SKM-1 (cell line): ENCODE measurements around the gene CDK17.

Experiments
- DNase-seq: peaks from one replicate; lab custom pipeline; 2025; ENCODE audit not compliant: unreplicated experiment; lab: John Stamatoyannopoulos, UW

CDK17 gene

DNA sequence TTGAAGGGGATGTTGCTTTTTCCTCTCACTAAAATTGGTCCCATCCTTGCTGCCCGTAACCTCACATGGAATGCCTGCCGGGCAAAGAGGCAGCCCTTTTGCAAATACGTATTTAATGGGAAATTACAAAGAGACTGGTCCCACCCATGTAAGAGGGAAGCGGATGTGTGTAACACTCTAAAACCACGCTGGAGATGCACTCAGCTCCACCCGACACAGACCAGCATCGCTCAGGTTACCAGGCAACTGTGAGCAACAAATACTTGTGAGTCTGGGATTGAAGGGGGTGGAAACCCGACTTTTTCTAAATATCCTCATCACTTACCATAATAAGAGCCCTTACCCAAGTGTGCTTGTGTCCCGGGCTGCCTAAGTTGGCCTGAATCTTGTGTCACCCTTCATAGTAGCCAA, 158.4 kb downstream of the CDK17 start:
- no peak for DNase-seq

DNA sequence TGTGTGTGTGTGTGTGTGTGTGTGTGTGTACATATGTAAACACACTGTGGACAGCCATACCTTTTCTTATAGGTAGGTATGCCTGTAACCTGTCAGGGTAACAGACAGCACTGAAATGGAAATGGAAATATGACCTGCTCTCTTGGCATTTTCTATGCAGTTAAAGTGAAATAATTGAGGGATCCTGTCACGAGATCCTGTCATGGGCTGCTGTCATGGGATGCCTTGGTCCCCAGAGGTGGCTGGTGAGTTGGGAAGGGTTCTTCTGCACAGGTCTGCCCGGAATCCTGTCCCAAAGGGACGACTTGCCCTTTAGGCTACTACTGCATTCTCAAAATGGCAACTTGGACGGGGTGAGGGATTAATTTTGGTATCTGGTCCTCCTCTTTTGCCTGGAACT, 158.8 kb downstream of the CDK17 start:
- DNase-seq, result no peak

DNA sequence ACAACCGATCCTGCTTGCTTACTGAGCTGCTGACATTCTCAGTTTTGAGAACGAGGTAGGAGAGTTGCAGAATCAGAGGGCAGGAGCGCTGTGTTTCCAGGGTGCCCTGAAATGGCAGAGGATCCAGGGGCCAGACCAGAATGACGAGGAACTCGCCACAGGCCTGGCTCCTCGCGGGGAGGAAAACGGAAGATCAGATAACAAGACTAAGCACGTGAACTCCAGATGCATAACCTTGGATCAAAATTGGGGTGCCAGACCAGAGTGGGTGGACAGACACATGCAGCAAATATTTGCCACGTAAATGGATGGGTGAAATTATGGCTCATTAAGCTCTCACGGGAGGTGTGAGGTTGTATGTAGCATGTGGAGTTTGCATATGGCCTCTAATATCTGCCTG, 159.6 kb downstream of the CDK17 start:
- DNase-seq, result no peak

DNA sequence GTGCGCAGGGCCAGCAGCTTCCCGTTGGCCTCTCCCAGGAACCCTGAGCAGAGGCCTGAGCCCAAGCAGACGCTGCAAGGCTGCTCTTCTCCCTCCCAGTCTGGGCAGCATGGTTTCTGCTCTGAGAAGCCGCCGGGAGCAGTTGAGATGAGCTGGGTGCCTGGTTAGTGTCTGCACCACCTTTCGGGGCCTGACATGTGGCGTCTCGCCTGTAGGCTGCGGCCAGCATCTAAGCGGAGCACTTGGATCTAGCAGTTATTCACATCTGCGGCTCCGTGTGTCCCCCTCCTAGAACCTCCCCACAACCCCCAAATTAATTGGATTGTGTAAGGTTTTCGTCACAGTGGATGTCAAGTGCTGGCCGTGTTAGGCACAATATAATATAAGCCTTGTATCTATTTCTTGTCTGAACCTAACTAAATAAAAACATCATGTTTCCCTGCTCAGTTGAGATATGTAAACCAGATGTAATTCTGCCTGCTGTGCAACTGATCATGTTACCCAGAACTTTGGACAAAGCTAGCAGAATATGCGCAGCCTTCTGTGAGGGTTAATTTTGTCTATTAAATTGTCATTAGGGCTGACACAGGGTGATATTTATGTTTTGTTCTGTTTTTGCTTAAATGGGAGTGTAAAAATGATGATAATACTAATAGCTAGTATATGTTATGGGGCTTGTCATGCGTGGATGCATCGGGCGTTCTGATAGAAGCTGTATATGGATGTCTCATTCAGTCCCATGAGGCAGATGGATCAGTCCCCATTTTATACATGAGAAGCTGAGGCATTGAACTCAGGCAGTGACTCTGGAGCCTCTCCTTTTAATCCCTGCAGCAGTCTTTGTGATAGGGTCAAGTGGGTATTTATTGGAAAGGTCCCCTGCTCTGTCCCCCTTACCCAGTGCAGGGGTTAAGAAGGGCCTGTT, 160.3 kb downstream of the CDK17 start:
- no peak for DNase-seq

DNA sequence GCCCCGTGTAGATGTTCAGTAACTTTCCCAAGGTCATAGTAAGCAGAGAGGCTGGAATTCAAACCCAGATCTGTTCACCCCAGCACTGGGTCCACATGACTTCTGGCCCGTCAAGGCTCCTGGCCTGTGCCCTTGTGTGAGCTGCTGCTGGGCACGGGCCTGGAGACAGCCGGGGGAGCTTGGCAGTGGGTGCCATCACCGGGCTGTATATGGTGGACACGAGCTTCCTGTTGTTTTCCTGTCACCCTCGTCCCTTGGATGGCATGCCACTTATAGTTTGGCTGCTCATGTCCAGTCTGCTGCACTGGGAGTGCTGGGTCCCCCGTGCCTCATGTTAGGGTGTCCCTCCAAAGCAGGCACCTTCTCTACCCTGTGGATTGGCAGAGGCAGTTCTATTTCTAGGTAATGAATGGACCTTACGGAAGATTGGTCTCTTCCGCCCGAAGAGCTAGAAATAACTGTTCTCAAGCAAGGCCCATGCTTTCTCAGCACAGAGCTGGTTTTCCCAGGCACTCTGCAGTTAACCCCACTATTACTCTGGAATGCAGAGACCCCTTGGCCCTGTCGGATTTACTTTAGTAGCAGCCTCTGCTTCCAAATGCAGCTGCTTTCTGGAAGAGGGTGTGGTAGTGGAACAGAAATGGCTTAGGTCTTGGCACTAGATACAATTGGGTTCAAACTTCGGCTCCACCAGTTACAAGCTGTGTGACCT, 161.7 kb downstream of the CDK17 start:
- no peak for DNase-seq

DNA sequence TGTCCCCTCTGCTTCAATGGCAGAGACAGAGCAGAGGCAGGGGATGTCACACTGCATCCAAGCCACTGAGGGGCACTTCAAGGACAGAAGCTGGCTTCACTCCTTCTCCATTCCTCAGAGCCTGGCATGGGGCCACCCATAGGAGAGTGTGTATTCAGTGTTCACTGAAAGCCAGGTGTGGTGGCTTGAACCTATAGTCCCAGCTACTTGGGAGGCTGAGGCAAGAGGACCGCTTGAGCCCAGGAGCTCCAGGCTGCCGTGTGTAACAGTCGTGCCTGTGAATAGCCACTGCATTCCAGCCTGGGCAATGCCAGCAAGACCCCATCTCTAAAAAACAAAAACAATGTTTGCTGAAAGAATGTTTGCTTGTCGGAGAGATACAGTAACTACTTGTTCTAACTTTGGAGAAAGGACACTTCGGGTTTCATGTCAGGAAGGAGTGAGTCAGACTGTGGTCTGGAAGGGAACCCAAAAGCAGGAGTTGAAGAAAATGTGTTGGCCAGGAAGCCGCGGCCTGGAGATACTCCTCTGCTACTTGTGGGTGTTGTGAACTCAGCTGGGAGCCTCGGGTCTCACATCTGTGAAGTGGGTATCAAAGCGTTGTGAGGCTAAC, 162.7 kb downstream of the CDK17 start:
- DNase-seq, result peak; percentile 2

DNA sequence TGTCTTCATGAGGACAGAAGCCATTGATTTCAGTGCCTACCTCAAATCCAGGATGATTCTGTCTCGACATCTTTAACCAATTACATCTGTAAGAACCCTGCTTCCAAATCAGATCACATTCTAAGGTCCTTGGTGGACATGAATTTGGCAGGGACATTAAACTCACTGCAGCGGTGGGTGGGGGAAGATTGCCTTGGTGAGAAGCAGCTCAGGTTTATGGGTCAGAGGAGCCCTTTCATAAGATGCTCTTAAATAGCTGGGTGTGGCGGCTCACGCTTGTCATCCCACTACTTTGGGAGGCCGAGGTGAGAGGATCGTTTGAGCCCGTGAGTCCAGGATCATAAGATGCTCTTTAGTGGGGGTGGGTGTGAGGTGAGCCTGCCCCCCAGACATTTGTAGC, 163.2 kb downstream of the CDK17 start:
- DNase-seq, result no peak

DNA sequence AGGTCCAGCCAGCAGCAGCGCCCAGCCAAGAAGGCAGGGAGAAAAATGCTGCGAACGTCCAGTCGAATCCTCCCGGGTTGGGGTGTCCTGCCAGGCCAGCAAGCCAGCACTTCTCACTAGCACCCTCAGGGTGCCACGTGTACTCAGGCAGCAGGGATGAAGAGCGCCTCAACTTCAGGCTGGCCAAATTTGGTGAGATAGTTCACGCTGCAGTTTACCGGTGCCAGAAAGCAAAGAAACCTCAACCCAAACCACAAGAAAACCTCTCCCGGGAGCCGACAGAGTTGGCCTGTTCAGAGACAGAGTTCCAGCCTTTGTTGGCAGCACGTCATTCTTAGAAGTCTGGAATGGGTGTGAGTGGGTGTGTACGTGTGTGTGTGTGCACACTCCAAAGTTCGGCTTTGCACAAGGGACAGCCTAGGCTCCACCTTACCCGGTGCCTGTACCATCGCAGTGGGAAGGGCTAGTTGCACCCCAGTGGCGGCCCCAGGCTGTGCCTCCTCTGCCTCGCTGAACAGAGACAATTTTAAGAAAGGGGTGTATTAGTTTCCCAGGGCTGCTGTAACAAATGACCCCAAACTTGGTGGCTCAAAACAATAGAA, 163.9 kb downstream of the CDK17 start:
- no peak for DNase-seq

DNA sequence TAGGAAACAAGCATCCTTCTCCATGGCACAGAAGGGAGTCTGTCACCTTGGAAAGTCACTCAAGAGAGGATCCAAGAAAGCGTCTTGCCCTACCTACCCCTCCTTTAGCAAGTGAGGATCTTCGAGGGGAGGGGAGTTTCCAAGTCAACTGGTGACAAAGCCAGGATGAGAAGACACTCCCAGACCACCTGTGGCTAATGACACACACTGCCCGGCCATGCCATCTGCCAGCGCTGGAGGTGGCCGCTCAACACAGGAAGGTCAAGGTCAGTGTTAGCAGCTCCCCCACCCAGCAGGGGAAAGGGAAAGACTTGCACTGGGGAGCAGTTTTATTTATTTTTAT, 164.8 kb downstream of the CDK17 start:
- DNase-seq, result no peak

DNA sequence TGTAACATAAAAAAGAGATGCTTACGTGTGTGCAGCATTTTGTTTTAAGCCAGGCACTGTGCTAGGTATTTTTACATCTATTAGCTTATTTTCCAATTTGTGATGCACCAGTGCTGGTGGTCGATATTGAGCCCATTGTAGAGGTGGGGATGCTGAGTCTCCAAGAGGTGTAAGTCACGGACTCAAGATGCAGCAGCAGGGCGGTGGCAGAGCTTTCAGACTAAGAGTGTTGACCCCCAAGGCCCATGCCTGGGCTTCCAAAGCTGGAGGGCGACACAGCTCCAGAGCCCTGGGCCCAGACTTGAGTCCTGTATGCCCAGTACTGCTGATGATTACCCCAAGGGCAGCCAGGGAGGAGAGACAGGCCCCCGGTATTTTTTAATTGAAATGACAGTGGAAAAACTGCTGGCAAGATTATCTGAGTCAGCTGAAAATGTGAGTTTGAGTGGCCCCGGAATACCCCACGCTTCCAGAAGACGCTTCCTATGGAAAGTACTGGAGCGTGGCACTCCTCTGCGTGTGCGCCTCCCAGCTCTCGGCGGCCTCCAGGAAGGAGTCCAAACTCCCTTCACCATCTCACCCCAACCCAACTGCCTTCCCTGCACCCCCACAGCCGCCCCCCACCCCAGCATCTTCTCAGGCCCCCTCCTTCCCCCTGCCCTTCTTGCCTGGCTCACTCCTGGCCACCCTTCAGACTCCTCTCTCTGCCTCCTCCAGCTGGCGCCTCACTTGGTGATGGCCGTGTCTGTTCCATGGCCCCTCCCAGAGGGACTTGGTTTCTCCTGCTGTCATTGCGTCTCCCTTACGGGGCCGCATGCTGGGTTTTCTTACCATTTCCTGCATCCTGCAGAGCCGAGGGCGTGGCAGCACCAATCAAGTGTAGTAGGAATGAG, 165.4 kb downstream of the CDK17 start:
- no peak for DNase-seq

DNA sequence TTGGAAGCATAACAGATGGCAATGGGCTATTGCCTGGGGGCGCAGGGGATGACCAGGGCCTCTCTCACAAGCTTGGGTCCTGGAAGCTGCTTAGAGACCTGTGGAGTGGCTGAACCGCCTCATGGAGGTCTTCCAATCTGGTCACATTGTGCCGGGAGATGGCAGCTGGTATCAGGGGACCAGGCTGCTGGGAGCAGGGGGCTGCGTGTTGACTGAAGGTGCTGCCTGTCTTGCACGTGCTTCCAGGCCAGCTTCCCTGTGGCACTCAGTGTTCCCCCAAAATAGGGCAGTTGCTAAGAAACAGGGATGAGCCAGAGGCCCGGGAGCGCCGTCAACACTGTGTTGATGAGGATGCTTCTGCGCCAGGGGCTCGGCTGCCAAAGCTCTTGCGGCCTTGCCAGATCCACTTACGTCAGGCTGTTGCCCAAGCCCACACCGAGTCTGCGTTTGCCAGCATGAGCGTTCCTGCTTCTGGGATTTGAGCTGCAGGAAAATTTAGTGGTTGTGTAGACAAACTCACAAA, 166.2 kb downstream of the CDK17 start:
- DNase-seq, result no peak

DNA sequence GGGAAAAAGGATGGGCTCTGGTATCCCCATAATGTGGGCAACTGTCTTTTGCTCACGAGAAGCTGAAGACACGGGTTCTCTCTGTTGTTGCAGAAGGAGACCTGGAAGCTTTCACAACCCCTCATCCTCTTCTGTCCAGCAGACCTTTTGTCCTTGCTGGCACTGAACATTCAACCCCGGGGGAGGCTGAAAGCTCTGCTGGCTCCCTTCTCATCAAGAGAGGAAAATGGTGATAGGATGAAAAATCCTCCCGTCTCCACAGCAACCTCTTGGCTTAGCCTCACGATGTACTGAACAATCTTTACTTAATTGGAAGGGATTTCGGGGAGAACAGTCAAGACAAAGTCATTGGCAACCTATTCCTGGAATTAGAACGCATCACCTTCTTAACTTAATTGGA, 167.1 kb downstream of the CDK17 start:
- DNase-seq, result no peak

DNA sequence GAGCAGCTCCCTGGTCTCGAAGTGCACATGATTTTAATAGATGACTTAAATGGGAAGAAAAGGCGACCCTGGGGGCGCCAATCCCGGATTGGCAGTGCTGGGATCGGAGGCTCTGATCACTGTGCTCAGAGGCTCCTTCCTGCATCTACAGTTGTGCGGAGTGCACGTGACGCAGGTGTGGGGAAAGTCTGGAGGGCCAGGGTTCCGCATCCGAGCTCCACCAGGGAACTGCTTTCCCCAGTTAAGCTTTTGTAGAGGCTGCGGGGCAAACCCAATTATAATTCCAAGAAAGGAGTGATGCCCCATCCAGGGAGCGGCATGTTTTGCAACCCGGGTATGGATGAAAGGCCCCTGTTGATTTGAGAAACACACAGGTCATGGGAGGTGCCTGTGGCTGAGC, 169.6 kb downstream of the CDK17 start:
- DNase-seq, result no peak

DNA sequence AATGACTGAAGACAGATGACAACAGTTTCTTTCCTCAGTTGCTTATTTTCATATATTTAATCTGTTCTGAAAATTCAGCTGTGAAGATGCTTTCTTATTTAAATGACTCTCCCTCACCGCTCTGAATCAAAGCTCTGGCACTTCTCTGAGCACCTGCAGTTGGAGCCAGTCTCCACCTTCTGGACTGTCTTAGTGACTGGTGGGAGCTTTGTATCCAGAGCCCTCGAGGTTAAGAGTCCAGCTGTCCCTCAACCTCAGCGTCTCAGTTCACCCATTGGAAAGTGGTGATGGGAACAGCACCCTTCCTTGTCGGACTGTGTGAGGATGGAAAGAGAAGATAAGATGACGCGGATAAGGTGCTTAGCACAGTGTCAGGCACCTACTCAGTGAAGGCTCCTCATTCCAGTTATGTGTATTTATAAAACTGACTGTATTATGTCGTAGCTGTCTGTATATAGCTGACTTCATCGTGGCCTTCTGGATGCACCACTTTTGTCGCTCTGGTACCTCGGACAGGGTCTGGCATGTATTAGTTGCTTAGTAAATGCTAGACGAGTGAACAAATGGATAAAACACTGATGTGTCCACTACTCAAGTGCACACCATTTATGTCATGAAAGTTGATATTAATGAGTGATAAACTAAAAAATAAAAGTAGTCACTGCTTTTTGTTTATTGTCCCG, 171.5 kb downstream of the CDK17 start:
- no peak for DNase-seq
